GM23248 (cell line): ENCODE measurements around the gene FXYD6. TPM values are rescaled to one million over a fixed set of nuclear protein-coding genes. Genes with fewer than 3 reads are reported as not detected.

Experiments
- DNase-seq: peaks from one replicate; pipeline ENCODE4 v3.0.0-alpha.2; 2015
- H2AFZ ChIP-seq: fragments of 200-600 bp; sonication (generic); 2 replicates; pipeline ENCODE4 v1.6.1; 2016; ENCODE audit warnings: antibody characterized with exemption
- H3F3A ChIP-seq: fragments of 200-600 bp; sonication (generic); 2 replicates; pipeline ENCODE4 v1.6.1; 2016; ENCODE audit warnings: mild to moderate bottlenecking, antibody characterized with exemption, mixed run types; ENCODE audit not compliant: insufficient read depth
- H3K27ac ChIP-seq: fragments of 200-600 bp; sonication (generic); 2 replicates; pipeline ENCODE4 v1.5.1; 2016; ENCODE audit warnings: mild to moderate bottlenecking
- H3K27me3 ChIP-seq: fragments of 200-600 bp; sonication (generic); replicated peaks from 2 replicates; pipeline ENCODE4 v1.6.1; 2016; ENCODE audit warnings: mild to moderate bottlenecking; ENCODE audit not compliant: insufficient read depth
- H3K36me3 ChIP-seq: fragments of 200-600 bp; sonication (generic); 2 replicates; pipeline ENCODE4 v1.6.1; 2016; ENCODE audit warnings: low read depth, mild to moderate bottlenecking
- H3K4me1 ChIP-seq: fragments of 200-600 bp; sonication (generic); 2 replicates; pipeline ENCODE4 v1.6.1; 2016; ENCODE audit warnings: mild to moderate bottlenecking; ENCODE audit not compliant: insufficient read depth
- H3K4me2 ChIP-seq: fragments of 200-600 bp; sonication (generic); one replicate; pipeline ENCODE4 v1.6.1; 2016; ENCODE audit warnings: mild to moderate bottlenecking; ENCODE audit not compliant: unreplicated experiment
- H3K4me3 ChIP-seq: fragments of 200-600 bp; sonication (generic); 2 replicates; pipeline ENCODE4 v1.5.1; 2016; ENCODE audit warnings: mild to moderate bottlenecking
- H3K79me2 ChIP-seq: fragments of 200-600 bp; sonication (generic); 2 replicates; pipeline ENCODE4 v1.6.1; 2016; ENCODE audit warnings: mild to moderate bottlenecking; ENCODE audit not compliant: insufficient read depth
- H3K9ac ChIP-seq: fragments of 200-600 bp; sonication (generic); 2 replicates; pipeline ENCODE4 v1.6.1; 2016; ENCODE audit warnings: mild to moderate bottlenecking
- H3K9me2 ChIP-seq: fragments of 200-600 bp; sonication (generic); 2 replicates; pipeline ENCODE4 v1.6.1; 2016; ENCODE audit warnings: mixed run types, mild to moderate bottlenecking, moderate library complexity; ENCODE audit not compliant: insufficient read depth
- H3K9me3 ChIP-seq: fragments of 200-600 bp; sonication (generic); one replicate; pipeline ENCODE4 v1.6.1; 2017; ENCODE audit warnings: low read depth
- H4K20me1 ChIP-seq: fragments of 200-600 bp; sonication (generic); 2 replicates; pipeline ENCODE4 v1.6.0; 2016; ENCODE audit not compliant: insufficient read depth
- EZH2 ChIP-seq: fragments of 200-600 bp; sonication (generic); IDR thresholded peaks from 2 replicates; pipeline ENCODE4 v1.6.1; 2018; ENCODE audit warnings: antibody characterized with exemption, mild to moderate bottlenecking; ENCODE audit not compliant: insufficient read depth, poor library complexity, severe bottlenecking
- EZH2phosphoT487 ChIP-seq: fragments of 200-600 bp; sonication (generic); IDR thresholded peaks from 2 replicates; pipeline ENCODE4 v1.6.1; 2018; ENCODE audit warnings: antibody characterized with exemption, moderate library complexity, mild to moderate bottlenecking, low read depth; ENCODE audit not compliant: insufficient read depth
- WGBS, 2 experiments: methylation state at CpG; one replicate each; pipeline ENCODE4 v1.1.6; 2015 to 2017; ENCODE audit warnings: low lambda C conversion rate in 2 of 2, low coverage in 1 of 2; ENCODE audit errors: missing lambda C conversion rate in 2 of 2; 5-methylcytosine and 5-hydroxymethylcytosine counted together
- in situ Hi-C: fragments of 300-500 bp; cut with MboI; formaldehyde crosslinking; loops from 2 replicates; pipeline ENCODE4 v1.15.0; 2020
- polyA plus RNA-seq: library from polyadenylated mRNA; unstranded; fragments of >200 nt; fragmentation: Nextera tagmentation; extraction: Ambion mirVana; gene quantifications from 2 replicates; pipeline ENCODE4 v1.2.1, GENCODE V29; 2016
- total RNA-seq: library from RNA; depleted of rRNA; stranded (reverse); fragments of >200 nt; shearing (Covaris generic); gene quantifications from 2 replicates; pipeline ENCODE4 v1.2.3, GENCODE V29; 2014

FXYD6 gene
- total and polyA plus RNA-seq, 2 experiments from 2014 or later, result not detected

DNA sequence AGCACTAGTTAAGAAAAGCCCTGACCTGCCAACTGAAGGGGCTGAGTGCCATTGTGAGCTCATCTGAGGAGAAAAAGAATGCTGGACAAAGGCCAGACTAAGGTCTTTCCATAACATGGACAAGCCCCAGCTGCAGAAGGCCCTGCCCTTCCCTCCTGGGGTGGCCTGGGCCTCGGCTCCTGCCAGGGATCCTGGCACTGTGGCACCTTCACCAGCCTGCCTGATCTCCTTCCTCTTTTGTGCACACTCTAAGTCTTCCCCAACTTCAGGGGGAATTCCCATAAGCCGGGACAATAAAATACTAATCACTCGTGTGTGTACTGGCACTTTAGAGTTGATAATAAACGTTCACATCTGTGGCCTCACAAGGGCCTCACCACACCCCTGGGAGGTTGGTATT, 42.9 kb upstream of the FXYD6 start:
- Histone ChIP-seq H3K4me3 (no peak overlapping the region), H3K9ac (no peak overlapping the region), H3K9me3 (no peaks in the 10 kb centered on the region), H3K27ac (no peak overlapping the region), H3K36me3 (no peaks in the 10 kb centered on the region), H3K9me2 (no peaks in the 10 kb centered on the region), H3K4me2 (no peak overlapping the region), H3F3A (no peaks in the 10 kb centered on the region), H3K79me2 (no peaks in the 10 kb centered on the region), H4K20me1 (no peaks in the 10 kb centered on the region), H2AFZ (no peak overlapping the region), H3K27me3 (no peaks in the 10 kb centered on the region; the same call in 1 of the 2 replicates), H3K4me1 (no peaks in the 10 kb centered on the region)
- TF ChIP-seq EZH2phosphoT487 (no peak), EZH2 (no peak)
- 0 to 1% methylated on average over 4 of the region's 4 CpGs for WGBS, 2 experiments
- in situ Hi-C loops, result no loop called here
- DNase-seq, result no peak

DNA sequence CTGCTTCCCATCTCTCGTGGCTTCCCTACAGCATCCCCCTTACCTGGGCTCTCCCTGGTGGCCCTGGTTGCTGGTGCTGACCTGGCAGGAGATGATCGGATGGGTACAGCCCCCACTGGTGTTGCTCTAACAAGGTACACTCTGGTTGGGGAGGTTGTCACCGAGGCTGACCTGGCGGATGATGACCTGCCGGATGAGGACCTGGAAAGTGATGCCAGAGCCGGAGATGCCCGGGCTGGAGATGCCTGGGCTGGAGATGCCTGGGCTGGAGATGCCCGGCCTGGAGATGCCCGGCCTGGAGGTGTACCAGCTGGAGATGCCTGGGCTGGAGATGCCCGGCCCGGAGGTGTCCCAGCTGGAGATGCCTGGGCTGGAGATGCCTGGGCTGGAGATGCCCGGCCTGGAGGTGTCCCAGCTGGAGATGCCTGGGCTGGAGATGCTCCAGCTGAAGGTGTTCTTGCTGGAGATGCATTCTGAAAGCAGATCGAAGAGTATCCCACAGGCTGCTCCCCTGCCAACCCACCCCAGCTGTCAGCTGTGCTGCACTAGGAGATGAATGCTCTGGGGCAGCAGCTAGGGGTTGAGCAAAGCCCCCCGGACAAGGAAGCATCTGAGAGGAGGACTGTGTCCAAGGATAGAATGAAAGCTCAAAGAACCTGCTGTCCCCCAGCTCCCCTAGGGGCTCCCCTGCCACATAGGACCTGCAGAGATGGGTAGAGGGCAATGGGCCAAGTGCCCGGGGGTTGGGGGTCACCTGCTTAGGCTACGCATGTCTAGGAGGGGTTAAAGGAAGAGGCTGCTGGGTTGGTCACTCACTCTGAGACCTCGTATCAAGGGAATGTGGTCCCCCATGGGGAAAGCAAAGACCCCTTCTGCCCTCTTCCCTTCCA, 42.2 kb upstream of the FXYD6 start:
- no peaks in the 10 kb centered on the region for H3K4me1 ChIP-seq
- DNase-seq, result no peak
- H2AFZ ChIP-seq, result no peak overlapping the region
- no peaks in the 10 kb centered on the region for H3K36me3 ChIP-seq
- H3K9me3 ChIP-seq, result no peaks in the 10 kb centered on the region
- no peak overlapping the region for H3K27ac ChIP-seq
- no peaks in the 10 kb centered on the region for H4K20me1 ChIP-seq
- H3F3A ChIP-seq, result no peaks in the 10 kb centered on the region
- H3K9ac ChIP-seq, result no peak overlapping the region
- H3K4me2 ChIP-seq, result no peak overlapping the region
- no peak overlapping the region for H3K4me3 ChIP-seq
- TF ChIP-seq EZH2, result no peak
- TF ChIP-seq EZH2phosphoT487, result no peak
- in situ Hi-C loops, result no loop called here
- H3K27me3 ChIP-seq, result no peaks in the 10 kb centered on the region; the same call in 1 of the 2 replicates
- no peaks in the 10 kb centered on the region for H3K79me2 ChIP-seq
- WGBS, 2 experiments, result 48 to 64% methylated on average over 16 to 17 of the region's 17 CpGs
- H3K9me2 ChIP-seq, result no peaks in the 10 kb centered on the region

DNA sequence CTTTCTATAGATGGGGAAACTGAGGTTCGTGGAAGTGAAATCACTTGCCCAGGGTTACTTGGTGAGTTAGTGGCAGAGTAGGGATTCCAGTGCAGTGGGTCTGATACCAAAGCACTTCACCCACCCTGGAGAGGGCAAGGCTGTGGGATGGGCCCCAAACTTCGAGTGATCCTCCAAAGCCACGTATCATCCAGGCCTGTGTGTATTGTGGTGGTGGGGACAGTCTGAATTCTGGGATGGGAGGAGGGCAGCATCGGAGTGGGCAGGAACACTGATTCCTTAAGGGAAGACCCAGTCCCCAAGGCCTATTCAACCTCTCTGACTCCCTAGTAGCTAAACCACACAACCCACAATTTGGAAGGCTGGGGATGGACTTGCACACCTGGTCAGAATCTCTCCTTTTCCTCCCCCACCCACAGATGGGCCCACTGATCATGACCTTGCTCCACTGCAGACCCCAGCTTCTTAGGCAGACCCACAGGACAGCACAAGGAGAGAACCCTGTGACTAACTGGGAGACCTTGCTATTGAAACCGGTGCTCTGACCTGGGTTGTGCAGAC, 41.2 kb upstream of the FXYD6 start:
- no peaks in the 10 kb centered on the region for H3K36me3 ChIP-seq
- no peaks in the 10 kb centered on the region for H3K9me2 ChIP-seq
- DNase-seq, result no peak
- no peaks in the 10 kb centered on the region for H3F3A ChIP-seq
- H3K4me2 ChIP-seq, result no peak overlapping the region
- no peaks in the 10 kb centered on the region for H3K4me1 ChIP-seq
- TF ChIP-seq EZH2phosphoT487, result no peak
- TF ChIP-seq EZH2, result no peak
- no peak overlapping the region for H3K9ac ChIP-seq
- no peak overlapping the region for H3K27ac ChIP-seq
- WGBS, 2 experiments, result 65 to 66% methylated on average over 5 of the region's 5 CpGs
- in situ Hi-C loops, result no loop called here
- H3K79me2 ChIP-seq, result no peaks in the 10 kb centered on the region
- H3K4me3 ChIP-seq, result no peak overlapping the region
- H4K20me1 ChIP-seq, result no peaks in the 10 kb centered on the region
- H2AFZ ChIP-seq, result no peak overlapping the region
- no peaks in the 10 kb centered on the region; the same call in 1 of the 2 replicates for H3K27me3 ChIP-seq
- H3K9me3 ChIP-seq, result no peaks in the 10 kb centered on the region

DNA sequence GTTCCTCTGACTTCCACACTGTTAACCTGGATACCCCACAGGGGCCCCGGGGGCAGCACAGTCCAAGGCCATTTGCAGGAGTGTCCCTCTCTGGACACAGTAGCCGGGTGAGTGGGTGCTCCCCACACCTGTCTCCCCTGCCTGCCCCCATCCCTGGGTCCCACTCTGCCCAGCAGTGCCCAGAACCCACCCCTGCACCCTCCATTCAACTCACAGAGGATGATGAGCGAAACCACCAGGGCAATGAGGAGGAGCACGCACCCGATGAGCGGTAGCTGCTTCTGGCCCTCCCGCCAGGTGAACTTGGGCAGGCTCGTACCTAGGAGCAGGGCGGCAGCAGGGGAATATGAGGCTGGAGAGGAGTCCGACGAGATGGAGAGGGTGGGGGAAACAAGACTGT, 40.5 kb upstream of the FXYD6 start:
- no peak overlapping the region for H3K4me3 ChIP-seq
- no peak overlapping the region for H2AFZ ChIP-seq
- H3K36me3 ChIP-seq, result no peaks in the 10 kb centered on the region
- in situ Hi-C loops, result no loop called here
- no peak overlapping the region for H3K27ac ChIP-seq
- H3K9ac ChIP-seq, result no peak overlapping the region
- no peaks in the 10 kb centered on the region for H3F3A ChIP-seq
- TF ChIP-seq EZH2phosphoT487 (no peak), EZH2 (no peak)
- no peaks in the 10 kb centered on the region for H3K4me1 ChIP-seq
- no peak overlapping the region for H3K4me2 ChIP-seq
- H3K9me3 ChIP-seq, result no peaks in the 10 kb centered on the region
- no peaks in the 10 kb centered on the region for H3K79me2 ChIP-seq
- no peaks in the 10 kb centered on the region for H3K9me2 ChIP-seq
- peaks cover under 1% of the 10 kb centered on the region for H3K27me3 ChIP-seq
- no peaks in the 10 kb centered on the region for H4K20me1 ChIP-seq
- DNase-seq, result no peak
- 68 to 69% methylated on average over 11 of the region's 11 CpGs for WGBS, 2 experiments
